GM12865 (cell line): Measurements from ENCODE around the gene EFCAB13.

Source experiments
- DNase-seq: peaks from one replicate; pipeline ENCODE4 v3.0.0; 2010; ENCODE audit warnings: low read depth
- H3K4me3 ChIP-seq: 2 replicates; pipeline ENCODE4 v1.5.1; 2011; ENCODE audit warnings: mild to moderate bottlenecking, low read depth, low read length, control low read depth
- TF ChIP-seq, protein P1 (sequence below): IDR thresholded peaks from 2 replicates; pipeline ENCODE4 v1.5.1; 2011; ENCODE audit warnings: low read length, control low read depth, low read depth, inconsistent platforms; ENCODE audit not compliant: insufficient read depth; ENCODE audit errors: missing control alignments

EFCAB13 gene, protein sequence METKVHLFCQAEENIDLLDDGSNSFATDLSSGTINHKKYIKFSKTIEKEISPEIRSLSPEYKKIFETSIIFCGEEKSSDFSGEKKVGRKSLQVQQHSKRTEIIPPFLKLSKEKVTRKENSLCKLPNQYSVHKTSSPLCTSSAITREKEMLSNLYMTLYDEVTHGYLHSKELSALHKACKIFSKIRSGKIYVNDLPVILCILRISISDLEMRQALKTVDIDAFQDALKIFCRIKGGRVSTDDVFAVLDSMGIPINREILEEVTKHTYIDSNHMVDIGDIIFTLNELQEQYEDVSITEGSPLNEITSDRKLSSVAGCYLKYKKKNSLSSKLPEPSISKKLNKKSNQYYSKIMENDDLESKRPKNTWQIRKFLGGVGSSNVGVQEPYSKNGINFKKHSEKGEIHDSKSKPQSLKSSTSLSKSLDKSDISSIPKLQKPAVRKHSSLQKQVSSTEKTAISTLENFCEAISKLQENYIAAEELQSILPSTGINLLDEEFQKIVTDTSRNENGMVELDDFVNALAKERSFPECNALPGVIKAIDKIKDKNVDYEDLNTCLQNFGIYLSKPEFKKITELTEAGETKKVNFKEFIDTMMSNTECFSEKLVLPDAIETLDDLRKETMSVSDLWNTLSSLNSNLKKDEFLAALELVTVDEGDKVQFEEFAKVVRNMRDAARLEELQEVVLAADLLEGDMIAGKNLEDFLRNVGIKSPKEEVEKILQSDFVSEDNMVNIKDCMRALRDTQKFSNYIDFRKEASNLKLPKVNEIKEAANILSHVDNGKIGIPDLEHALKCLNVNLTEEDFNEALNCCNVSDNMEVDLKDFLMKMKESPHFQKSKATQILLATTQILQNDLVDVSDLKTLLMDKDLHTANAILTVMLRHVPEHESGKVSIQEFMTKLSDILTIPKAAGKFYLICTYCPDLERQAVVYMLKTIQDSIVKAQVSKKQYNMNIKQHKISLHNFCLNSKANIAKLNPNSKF

DNA sequence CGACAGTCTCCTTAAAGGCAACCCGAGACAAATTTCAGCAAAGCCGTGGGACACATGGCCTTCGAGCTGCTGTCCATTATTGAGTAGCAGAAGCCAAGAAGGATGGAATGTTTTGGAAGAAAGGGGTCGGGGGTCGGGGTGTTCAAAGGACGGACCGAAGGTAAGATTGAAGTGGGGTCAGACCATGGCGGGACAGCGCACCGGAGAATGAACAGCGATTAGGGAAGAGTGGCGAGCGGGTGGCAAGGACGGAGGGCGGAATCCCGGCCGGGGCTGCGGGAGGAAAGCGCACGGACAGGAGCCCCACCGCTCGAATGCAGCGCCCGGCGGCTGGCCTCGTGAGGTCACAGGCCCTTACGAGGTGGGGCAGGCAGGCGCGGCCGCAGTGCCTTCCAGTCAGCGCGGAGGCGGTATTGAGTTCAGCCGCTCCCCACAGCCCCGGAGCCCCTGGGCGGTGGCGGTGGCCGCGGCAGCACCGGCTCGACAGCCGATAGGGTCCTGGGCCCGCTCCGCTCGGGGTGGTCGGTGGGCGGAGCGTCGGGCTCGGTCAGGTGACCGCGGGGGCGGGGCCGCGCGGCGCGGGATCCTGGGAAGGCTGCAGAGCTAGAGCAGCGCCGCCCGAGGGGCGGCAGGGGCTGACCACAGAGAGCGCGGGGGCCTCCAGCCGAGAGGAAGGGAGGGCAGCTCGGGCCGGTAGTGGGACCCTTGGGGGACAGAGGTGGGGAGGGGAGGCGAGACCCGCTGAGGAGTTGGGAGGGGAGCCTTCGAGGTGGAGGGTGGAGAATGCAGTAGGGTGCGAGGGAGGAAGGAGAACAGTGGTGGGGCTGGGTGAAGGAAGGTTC lies at the start of gene EFCAB13:
EFCAB13 (plus strand) TSS at position 574 of the 842 bp plus-strand sequence. CDS start 4,399 bp downstream, outside the sequence.
- DNase-seq = peak; percentile 98
- TF ChIP-seq, protein P1, sequence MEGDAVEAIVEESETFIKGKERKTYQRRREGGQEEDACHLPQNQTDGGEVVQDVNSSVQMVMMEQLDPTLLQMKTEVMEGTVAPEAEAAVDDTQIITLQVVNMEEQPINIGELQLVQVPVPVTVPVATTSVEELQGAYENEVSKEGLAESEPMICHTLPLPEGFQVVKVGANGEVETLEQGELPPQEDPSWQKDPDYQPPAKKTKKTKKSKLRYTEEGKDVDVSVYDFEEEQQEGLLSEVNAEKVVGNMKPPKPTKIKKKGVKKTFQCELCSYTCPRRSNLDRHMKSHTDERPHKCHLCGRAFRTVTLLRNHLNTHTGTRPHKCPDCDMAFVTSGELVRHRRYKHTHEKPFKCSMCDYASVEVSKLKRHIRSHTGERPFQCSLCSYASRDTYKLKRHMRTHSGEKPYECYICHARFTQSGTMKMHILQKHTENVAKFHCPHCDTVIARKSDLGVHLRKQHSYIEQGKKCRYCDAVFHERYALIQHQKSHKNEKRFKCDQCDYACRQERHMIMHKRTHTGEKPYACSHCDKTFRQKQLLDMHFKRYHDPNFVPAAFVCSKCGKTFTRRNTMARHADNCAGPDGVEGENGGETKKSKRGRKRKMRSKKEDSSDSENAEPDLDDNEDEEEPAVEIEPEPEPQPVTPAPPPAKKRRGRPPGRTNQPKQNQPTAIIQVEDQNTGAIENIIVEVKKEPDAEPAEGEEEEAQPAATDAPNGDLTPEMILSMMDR = no peak
- peak within 1 kb of the TSS; percentile 91 for H3K4me3 ChIP-seq

DNA sequence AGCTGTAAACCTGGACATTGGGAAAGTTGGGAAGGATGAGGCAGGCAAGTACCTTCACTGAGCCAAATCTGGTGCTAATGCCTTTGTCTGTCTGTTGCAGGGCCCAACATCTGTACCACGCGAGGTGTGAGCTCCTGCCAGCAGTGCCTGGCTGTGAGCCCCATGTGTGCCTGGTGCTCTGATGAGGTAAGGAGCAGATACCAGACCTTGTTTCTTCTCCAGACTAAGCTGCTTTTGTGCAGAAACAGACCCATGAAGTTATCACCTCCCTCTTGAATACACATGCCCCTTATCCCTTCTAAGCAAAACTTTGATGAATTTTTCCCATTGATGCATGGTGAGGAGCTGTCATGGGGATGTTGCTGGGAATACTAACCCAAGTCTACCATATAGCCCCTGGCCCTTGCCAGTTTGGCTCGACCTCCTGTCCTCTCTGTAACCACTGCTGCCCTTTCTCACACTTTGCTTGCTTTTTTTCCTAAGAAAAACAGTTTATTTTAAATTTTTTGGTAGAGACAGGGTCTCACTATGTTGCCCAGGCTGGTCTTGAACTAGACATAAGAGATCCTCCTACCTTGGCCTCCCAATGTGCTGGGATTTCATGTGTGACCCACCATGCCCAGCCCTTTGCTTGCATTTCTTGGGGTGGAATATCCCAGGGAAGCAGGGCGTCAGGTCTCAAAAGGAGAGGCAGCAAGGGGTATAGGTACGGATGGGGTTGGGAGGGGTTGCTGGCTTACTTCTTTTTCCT lies 49.3 kb upstream of the EFCAB13 start:
- no peak overlapping the region for H3K4me3 ChIP-seq
- TF ChIP-seq, protein P1 = no peak
- no peak for DNase-seq

DNA sequence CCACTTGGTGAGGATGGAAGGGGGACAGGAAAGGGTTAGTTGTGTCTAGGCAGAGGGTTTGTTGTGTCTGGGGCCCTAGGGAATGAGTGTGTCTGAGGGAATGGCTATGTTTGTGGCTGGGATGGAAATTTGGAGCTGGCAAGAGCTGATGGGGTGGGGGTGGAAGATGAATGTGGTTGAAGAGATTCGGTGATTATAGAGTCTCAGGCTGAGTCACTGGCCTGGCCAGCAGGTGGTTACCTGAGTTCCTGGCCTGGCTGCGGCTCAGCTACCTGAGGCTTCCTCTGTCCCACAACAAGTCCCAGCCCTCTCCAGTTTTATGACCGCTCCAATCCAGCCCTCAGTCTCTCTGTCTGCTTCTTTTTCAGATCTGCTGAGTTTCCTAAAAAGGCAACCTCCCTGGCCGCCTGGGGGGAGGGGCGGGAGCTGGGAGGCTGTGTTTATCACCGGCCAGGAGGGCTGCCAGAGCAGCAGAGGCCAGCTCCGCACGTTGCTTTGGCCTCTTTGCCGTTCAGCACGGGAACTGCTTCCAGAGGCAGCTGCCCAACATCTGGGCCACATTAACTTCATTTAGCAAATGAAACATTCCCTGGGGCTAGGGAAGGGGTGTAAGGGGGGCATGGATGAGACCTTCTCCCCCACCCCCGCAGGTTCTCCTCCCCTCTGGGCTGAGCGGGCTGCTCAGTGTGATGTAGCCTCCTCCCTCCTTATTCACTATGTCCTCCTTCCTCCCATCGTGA lies 48.3 kb upstream of the EFCAB13 start:
- no peak for DNase-seq
- TF ChIP-seq, protein P1 = no peak
- H3K4me3 ChIP-seq = no peak overlapping the region

DNA sequence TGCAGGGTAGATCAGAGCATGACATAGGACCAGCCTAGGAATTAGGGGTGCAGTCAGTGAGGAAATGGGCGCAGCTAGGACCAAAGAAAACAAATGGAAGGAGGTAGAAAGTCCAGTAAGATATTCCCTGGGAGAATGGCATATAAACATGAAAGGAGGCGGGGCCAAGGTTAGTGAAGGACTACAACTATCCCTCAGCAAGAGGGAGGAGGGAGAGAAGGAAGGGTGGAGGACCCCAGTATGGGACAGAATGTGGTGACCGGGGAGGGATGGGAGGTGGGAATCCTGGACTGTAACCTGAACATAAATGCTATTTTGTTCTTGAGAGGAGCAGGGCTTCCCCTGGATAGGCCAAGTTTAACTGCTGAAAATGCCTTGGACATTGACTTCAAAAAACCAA lies 47.3 kb upstream of the EFCAB13 start:
- TF ChIP-seq, protein P1 = no peak
- DNase-seq = no peak
- no peak overlapping the region for H3K4me3 ChIP-seq

DNA sequence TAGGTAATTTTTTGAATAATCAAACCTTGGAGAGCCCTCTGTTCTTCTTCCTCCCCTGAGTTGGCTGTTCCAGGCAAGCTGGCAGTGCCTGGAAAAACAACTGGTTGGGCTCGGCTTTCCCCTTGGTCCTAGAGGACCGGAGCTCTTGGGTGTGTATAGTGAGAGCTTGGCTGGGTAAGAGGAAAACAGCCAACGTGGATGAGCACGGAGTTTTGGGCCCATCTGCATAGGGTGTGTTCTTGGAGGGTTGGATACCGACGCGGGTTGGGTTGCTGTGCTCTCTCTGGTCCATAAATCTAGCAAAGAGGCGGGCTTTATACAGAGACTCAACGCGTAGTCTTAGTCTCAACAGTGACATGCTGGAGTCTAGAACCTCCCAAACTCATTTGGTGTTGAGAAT lies 46.9 kb upstream of the EFCAB13 start:
- TF ChIP-seq, protein P1 = no peak
- no peak overlapping the region for H3K4me3 ChIP-seq
- no peak for DNase-seq
